Keratinocyte (primary cell): ENCODE measurements around the gene CILP.

Experiments
- CTCF ChIP-seq, 3 experiments: IDR thresholded peaks in 1 of 3; conservative IDR thresholded peaks in 1 of 3; optimal IDR thresholded peaks in 1 of 3; 2 replicates in 2 of 3; 3 replicates in 1 of 3; pipeline versions ENCODE3 to v1.5.1; 2011; ENCODE audit warnings: low read length in 3 of 3, mild to moderate bottlenecking in 3 of 3, moderate library complexity in 2 of 3, control low read depth in 1 of 3, inconsistent platforms in 1 of 3; ENCODE audit not compliant: insufficient read depth in 2 of 3; ENCODE audit errors: extremely low read depth in 1 of 3
- EZH2 ChIP-seq: IDR thresholded peaks from one replicate; pipeline ENCODE4 v1.6.1; 2012; ENCODE audit warnings: inconsistent platforms, mild to moderate bottlenecking, low read length, moderate library complexity

- TF ChIP-seq CTCF (optimal IDR thresholded peaks at IDR 0.05 in 1 of 3, IDR thresholded peaks at IDR 0.05 in 1 of 3, conservative IDR thresholded peaks at IDR 0.05 in 1 of 3; ENCODE audit: extremely low read depth in 1 of 3, insufficient read depth in 2 of 3, low read length in 3 of 3) (no peak), EZH2 (no peak)
Observed at GRCh38 chr15:65217526-65218482, 6.5 kb upstream of the CILP start.
